Measurements from ENCODE around the gene PGF. TPM values are rescaled to one million over a fixed set of nuclear protein-coding genes. Genes with fewer than 3 reads are reported as not detected.

Gene PGF
- total RNA-seq, 1 donor from 2014 or later, result 3.0 TPM

DNA sequence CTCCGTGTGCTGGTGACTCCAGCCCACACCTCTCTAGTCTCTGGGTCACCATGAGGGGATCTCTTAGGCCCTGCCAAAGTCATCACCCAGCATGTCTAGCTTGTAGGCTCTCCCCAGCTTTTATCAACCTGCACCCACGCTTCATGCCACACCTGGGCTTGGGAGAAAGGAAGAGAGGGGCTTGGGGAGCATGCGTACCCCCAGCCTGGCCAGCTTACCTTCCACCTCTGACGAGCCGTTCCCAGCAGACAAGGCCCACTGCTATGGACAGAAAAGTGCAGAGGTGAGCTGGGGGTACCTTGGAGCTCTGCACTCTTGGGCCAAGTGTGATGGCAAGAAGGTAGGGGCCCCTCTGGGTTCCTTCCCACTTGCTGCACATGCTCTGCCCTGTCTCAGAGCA, 1.7 kb downstream of the PGF start:
- intact Hi-C loops (cut with DNase I), result no loop called here
- DNase-seq (no peak), ATAC-seq (no peak)
- peaks cover 14% of the 10 kb centered on the region for H3K4me1 ChIP-seq
- H3K27me3 ChIP-seq (ENCODE audit: low read depth), result peaks cover 21% of the 10 kb centered on the region
- no peak overlapping the region for H3K27ac ChIP-seq
- TF ChIP-seq, protein P1, sequence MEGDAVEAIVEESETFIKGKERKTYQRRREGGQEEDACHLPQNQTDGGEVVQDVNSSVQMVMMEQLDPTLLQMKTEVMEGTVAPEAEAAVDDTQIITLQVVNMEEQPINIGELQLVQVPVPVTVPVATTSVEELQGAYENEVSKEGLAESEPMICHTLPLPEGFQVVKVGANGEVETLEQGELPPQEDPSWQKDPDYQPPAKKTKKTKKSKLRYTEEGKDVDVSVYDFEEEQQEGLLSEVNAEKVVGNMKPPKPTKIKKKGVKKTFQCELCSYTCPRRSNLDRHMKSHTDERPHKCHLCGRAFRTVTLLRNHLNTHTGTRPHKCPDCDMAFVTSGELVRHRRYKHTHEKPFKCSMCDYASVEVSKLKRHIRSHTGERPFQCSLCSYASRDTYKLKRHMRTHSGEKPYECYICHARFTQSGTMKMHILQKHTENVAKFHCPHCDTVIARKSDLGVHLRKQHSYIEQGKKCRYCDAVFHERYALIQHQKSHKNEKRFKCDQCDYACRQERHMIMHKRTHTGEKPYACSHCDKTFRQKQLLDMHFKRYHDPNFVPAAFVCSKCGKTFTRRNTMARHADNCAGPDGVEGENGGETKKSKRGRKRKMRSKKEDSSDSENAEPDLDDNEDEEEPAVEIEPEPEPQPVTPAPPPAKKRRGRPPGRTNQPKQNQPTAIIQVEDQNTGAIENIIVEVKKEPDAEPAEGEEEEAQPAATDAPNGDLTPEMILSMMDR (IDR thresholded peaks at IDR 0.05), result no peak
- H3K4me3 ChIP-seq, result peak overlapping the region; percentile 60
- H3K36me3 ChIP-seq, result no peaks in the 10 kb centered on the region
- H3K9me3 ChIP-seq, result no peaks in the 10 kb centered on the region

DNA sequence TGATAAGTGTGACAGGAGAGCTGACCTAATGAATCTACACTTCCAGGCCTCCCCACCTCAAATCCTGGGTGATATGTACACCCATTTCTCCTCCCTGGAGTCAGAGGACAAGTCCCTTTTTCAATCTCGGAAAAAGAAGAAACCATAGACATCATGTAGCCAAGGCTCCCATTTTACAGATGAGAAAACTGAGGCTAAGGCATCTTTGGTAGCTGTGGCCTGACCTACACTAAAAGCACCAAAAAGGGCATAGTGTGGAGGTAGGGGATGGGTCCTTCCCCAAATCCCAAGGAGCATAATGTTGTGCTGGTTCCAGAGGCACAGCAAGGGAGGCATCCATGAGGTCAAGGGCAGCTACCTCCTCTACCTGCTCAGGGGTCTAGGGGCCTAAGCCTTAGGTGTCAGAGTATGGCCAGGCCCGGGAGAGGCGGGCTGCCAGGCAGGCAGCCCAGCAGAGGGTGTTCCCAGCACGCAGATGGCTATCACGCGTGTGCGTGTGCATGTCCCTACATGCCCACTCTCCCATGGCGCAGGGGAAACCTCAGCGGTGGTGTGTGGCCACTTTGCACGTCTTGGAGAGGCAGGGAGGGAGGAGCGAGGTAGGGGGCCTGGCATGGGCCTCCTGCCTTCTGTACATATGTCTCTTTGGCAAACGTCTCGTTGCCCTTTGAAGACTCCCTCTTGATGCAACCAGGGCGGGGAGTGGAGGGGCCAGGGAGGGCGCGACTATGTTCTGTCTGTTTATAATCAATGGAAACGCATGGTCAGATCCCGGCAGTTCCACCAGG, 2.5 kb downstream of the PGF start:
- Histone ChIP-seq H3K9me3 (no peaks in the 10 kb centered on the region), H3K27me3 (ENCODE audit: low read depth) (peaks cover 21% of the 10 kb centered on the region), H3K4me1 (peaks cover 14% of the 10 kb centered on the region), H3K27ac (no peak overlapping the region), H3K36me3 (no peaks in the 10 kb centered on the region), H3K4me3 (peak overlapping the region; percentile 60)
- ATAC-seq (no peak), DNase-seq (no peak)
- intact Hi-C loops (cut with DNase I), result no loop called here
- TF ChIP-seq, protein P1 (IDR thresholded peaks at IDR 0.05), result no peak

DNA sequence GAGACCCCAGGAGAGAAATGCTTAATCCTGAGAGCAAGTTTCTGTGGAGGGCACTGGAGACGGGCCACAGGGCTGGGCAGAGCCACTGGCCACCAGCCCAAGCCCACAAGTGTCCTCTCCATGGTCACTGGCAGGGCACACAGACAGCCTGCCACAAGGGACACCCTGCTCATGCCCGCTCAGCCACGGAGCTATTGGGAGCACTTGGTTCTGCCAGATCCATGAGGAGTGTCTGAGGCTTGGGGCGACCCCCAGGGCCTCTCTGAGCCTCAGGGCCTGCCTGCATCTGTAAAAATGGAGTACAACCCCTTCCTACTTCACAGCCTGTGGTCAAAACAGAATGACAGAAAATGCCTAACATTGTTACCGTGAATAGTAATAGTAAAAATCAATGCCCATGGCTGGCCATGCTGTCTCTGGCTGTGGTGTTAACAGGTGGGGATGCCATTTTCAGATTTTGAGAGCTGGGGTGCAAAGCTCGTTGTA, 3.2 kb downstream of the PGF start:
- intact Hi-C loops (cut with DNase I), result no loop called here
- H3K27ac ChIP-seq, result no peak overlapping the region
- ATAC-seq (no peak), DNase-seq (no peak)
- peaks cover 21% of the 10 kb centered on the region for H3K27me3 ChIP-seq (ENCODE audit: low read depth)
- H3K4me1 ChIP-seq, result peaks cover 14% of the 10 kb centered on the region
- no peak overlapping the region for H3K4me3 ChIP-seq
- TF ChIP-seq, protein P1 (IDR thresholded peaks at IDR 0.05), result no peak
- H3K36me3 ChIP-seq, result no peaks in the 10 kb centered on the region
- no peaks in the 10 kb centered on the region for H3K9me3 ChIP-seq

DNA sequence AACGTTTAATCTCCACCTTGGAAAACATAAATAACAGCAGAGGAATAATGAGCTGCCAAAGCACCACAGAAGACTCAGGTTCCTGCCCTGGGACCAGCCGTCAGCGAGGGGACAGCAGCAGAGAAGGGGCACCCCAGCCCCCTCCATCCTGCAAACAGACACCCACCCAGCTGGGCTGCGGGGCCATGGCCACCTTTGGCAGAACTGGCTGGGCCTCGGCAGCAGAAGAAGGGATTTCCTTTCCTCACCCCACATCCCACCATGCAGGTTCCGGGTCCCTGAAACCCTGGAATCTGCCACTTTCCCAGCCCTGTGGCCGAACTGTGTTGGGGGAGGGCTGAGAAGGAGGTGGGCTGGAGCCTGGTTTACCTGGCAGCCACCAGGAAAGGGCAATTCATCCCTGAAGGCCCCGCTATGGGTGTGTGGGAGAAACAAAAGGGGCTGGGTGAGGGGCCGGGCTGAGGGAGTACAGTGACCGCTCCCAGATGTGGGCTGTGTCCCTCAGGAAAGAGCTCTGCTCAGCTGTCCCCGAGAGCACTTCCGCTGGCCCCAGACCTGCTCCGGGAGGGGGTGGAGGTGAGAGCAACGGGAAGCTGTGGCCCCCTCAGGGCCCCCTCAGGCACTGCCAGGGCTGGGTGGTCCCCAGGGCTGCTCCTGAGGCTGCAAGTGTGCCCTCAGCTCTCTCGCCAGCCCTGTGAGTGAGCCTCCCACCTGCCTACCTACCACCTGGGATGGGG, 3.8 kb downstream of the PGF start:
- H3K4me3 ChIP-seq, result no peak overlapping the region
- intact Hi-C loops (cut with DNase I), result no loop called here
- no peak overlapping the region for H3K27ac ChIP-seq
- DNase-seq (no peak), ATAC-seq (no peak)
- H3K9me3 ChIP-seq, result no peaks in the 10 kb centered on the region
- peaks cover 19% of the 10 kb centered on the region for H3K4me1 ChIP-seq
- TF ChIP-seq, protein P1 (IDR thresholded peaks at IDR 0.05), result no peak
- no peaks in the 10 kb centered on the region for H3K36me3 ChIP-seq
- peaks cover 21% of the 10 kb centered on the region for H3K27me3 ChIP-seq (ENCODE audit: low read depth)

DNA sequence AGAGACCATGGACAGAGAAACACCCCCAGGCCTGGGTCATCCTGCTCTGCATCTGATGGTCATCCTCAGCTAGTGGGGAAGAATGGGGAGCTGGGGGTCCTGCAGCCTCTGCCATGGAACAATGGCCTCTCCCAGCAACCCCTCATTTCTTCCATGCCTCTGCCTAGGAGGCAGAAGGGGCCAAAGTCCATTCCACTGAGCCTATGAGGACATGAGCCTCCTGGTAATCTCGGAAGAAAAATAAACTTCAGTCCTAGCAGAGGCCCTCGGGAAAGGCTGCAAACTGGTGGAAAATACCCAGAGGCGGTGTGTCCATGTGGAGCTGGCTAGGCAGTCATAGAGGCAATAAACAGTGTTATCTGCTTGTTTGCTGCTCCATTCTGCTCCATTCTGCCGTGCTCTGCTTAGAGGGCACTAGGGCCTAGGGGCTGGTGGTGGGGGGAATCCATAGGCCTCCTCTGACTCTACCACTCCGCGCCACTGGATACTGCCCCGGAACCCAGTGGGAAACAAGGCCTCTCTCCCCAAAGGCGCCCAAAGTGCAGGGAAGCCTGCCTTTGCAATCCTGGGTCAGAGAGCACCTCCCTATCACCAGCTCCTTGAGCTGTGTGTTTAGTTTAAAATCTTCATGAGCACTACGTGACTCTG, 4.5 kb downstream of the PGF start:
- TF ChIP-seq, protein P1 (IDR thresholded peaks at IDR 0.05), result no peak
- ATAC-seq (no peak), DNase-seq (no peak)
- Histone ChIP-seq H3K27me3 (ENCODE audit: low read depth) (peaks cover 21% of the 10 kb centered on the region), H3K9me3 (no peaks in the 10 kb centered on the region), H3K4me1 (peaks cover 26% of the 10 kb centered on the region), H3K36me3 (no peaks in the 10 kb centered on the region), H3K27ac (no peak overlapping the region), H3K4me3 (no peak overlapping the region)
- intact Hi-C loops (cut with DNase I), result no loop called here

Data from lower lobe of right lung (tissue), 2 donors.